RWPE1 (cell line): ENCODE measurements around the gene PARP14.

Source experiments
- CTCF ChIA-PET: fragments of 350-600 bp; sonication (Branson Sonifier 250); formaldehyde crosslinking; extraction: SDS; loops from one replicate; lab custom pipeline; 2021; lab: Yijun Ruan, JAX
- POLR2A ChIA-PET: fragments of 400-600 bp; formaldehyde crosslinking; extraction: SDS; loops from one replicate; lab custom pipeline; 2020; ENCODE audit warnings: antibody characterized with exemption; ENCODE audit not compliant: low non-redundant PET; lab: Yijun Ruan, JAX
- DNase-seq: peaks from one replicate; pipeline ENCODE4 v3.0.0; 2012; ENCODE audit warnings: low spot score
- H3K27ac ChIP-seq: fragments of 450-650 bp; 2 replicates; pipeline ENCODE4 v1.5.1; 2017
- CTCF ChIP-seq: fragments of 450-650 bp; conservative IDR thresholded peaks from 2 replicates; pipeline ENCODE4 v1.5.1; 2017; ENCODE audit warnings: low read depth, mild to moderate bottlenecking

PARP14 gene

GRCh38 chr3:122758877-122759560 lies 78.4 kb downstream of the PARP14 start:
- H3K27ac ChIP-seq = no peak overlapping the region
- no peak for DNase-seq
- CTCF ChIA-PET = interaction anchor here (0.6 to 0.7 kb wide), 2 partner anchors 184 to 319 kb away, joined by 3 read pairs; no protein-coding TSS in a partner anchor
- no peak for TF ChIP-seq CTCF
- POLR2A ChIA-PET = no interaction called here

- H3K27ac ChIP-seq = no peak overlapping the region
- POLR2A ChIA-PET = no interaction called here
- TF ChIP-seq CTCF = no peak
- DNase-seq = no peak
- CTCF ChIA-PET = no interaction called here
Observed at GRCh38 chr3:122760453-122761271, 80.0 kb downstream of the PARP14 start.

- no peak for DNase-seq
- ChIA-PET CTCF (interaction anchor here (0.6 kb wide), 1 partner anchor 123 kb away, joined by 3 read pairs; no protein-coding TSS in a partner anchor), POLR2A (no interaction called here)
- H3K27ac ChIP-seq = no peak overlapping the region
- no peak for TF ChIP-seq CTCF
Observed at GRCh38 chr3:122766430-122766829, 85.8 kb downstream of the PARP14 start.

GRCh38 chr3:122767540-122768372 lies 87.1 kb downstream of the PARP14 start:
- no peak for DNase-seq
- ChIA-PET CTCF (no interaction called here), POLR2A (no interaction called here)
- no peak overlapping the region for H3K27ac ChIP-seq
- TF ChIP-seq CTCF = no peak

GRCh38 chr3:122770521-122771202 lies 90.0 kb downstream of the PARP14 start:
- POLR2A ChIA-PET = no interaction called here
- DNase-seq = no peak
- CTCF ChIA-PET = interaction anchor here (0.5 kb wide), 1 partner anchor 309 kb away, joined by 7 read pairs; no protein-coding TSS in a partner anchor
- no peak overlapping the region for H3K27ac ChIP-seq
- no peak for TF ChIP-seq CTCF

GRCh38 chr3:122772827-122773226 lies 92.2 kb downstream of the PARP14 start:
- POLR2A ChIA-PET = no interaction called here

More at GRCh38 chr3:122772827-122773226, 92.2 kb downstream of the PARP14 start:
- CTCF ChIA-PET = interaction anchor here (1.0 kb wide), 1 partner anchor 200 kb away, joined by 4 read pairs; no protein-coding TSS in a partner anchor
- no peak for TF ChIP-seq CTCF
- DNase-seq = no peak
- no peak overlapping the region for H3K27ac ChIP-seq
